Measurements from ENCODE around the gene PAX5. TPM values are rescaled to one million over a fixed set of nuclear protein-coding genes. Genes with fewer than 3 reads are reported as not detected.

The PAX5 gene
- total RNA-seq, 4 donors from 2014 or later = under 0.01 to 0.29 TPM; not detected in 2

DNA sequence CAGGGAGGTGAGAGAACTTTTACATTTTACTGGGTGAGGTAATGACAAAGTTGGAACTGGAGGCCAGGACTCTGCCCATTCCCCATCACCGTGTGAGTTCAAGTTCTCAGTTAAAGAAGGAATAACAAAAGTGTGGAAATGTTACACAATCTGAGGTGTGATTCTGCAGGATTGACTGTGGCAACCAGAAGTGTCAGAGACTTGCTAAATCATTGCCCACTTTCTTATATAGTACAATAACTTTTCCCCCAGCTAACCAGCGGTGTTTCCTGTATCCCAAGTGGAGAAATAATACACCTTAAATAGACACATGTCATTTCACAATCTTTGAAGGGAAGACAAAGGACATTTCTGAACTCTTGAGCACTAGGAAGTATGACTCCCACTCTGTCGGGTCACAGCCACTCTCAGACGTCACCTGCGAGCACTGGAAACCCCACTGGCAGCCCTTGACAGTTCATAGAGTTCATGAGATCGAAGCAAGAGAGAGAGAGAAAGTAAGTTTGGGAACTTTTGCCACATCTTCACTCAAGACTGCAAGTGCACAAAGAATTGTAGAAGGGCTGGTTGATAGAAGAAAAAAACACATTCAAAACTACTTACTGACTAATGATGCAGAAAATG, 28.4 kb downstream of the PAX5 start:
- H3K27ac ChIP-seq = no peak overlapping the region
- no peaks in the 10 kb centered on the region for H3K9me3 ChIP-seq
- H3K36me3 ChIP-seq = no peaks in the 10 kb centered on the region
- H3K4me3 ChIP-seq = no peak overlapping the region
- 43 to 51% methylated on average over 6 of the region's 6 CpGs for WGBS, 2 donors
- DNase-seq = no peak
- intact Hi-C loops (cut with DNase I) = no loop called here
- H3K4me1 ChIP-seq = peaks cover 0 to 9% (median 4%) of the 10 kb centered on the region in 3 donors
- peaks cover 0 to 100% (median 11%) of the 10 kb centered on the region in 4 donors for H3K27me3 ChIP-seq
- TF ChIP-seq CTCF (IDR thresholded peaks at IDR 0.05) (no peak), POLR2A (IDR thresholded peaks at IDR 0.05) (no peak)

DNA sequence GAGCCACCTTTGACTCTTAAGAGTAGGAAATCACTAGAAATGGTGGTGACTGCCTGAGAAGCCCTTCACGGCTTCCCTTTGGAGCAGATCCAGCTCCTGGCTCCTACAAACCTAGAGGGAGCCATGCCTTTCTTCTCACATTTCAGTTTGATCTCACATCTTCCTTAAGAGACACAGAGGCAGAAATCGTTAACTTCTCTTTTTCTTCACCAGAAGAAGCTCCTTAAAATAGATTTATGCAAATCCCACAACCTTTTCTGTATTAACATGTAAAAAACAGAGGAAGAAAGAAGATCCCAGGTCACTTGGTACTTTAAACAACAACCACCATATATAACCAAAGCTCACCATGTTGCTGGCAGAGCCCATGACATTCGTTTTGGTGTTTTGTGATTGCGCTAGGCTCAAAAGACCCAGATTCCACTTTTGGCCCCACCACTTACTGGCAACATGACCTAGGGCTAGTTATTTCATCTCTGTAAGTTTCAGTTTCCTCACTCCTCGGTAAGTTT, 29.6 kb downstream of the PAX5 start:
- no peaks in the 10 kb centered on the region for H3K9me3 ChIP-seq
- no peak overlapping the region for H3K27ac ChIP-seq
- H3K27me3 ChIP-seq = peaks cover 0 to 100% (median 11%) of the 10 kb centered on the region in 4 donors
- H3K4me1 ChIP-seq = peaks cover 0 to 9% (median 4%) of the 10 kb centered on the region in 3 donors
- H3K36me3 ChIP-seq = no peaks in the 10 kb centered on the region
- H3K4me3 ChIP-seq = no peak overlapping the region
- DNase-seq = no peak
- no peak for TF ChIP-seq CTCF (IDR thresholded peaks at IDR 0.05)
- no peak for TF ChIP-seq POLR2A (IDR thresholded peaks at IDR 0.05)
- intact Hi-C loops (cut with DNase I) = no loop called here
- WGBS, 2 donors = 51 to 57% methylated on average over 5 of the region's 5 CpGs

DNA sequence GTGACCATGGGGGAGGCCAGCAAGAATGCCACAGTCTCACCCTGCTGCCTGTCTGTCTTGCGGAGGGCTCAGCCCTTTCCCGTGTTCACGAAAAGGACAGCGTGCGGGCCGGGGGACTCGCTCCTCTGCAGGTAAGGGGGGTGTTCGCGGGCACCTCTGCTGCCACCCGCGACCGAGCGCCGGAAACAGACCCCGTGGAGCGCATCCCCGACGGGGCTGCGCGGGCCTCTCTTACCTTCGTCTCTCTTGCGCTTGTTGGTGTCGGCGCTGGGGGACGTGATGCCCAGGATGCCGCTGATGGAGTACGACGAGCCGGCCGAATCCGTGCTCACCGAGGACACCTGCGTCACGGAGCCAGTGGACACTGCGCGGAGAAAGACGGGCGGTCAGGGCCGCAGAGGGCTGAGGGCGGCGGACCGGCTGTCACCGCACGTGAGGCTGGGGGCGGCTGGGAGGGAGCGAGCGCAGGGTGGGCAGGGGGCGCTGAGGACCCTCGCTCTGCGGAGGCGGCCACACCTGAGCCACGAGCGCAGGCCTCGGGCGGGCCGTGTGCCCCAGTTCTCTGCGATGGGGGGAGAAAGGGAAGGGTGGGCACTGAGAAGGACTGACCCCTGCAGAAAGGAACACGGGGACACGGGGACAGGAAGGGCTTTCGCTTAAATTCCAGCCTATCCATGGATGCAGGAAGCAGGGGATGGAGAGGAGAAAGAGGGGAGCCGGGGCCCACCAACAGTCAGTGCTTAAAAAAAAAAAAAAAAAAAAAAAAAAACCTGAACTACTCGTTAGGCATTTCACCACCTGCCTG, 31.5 kb downstream of the PAX5 start:
- 7 to 15% methylated on average over 3 to 9 of the region's 62 CpGs for WGBS, 2 donors
- H3K27me3 ChIP-seq = peaks cover 0 to 99% (median 11%) of the 10 kb centered on the region in 4 donors
- peak overlapping the region in 1 of 4 donors; percentile 28 for H3K4me3 ChIP-seq
- intact Hi-C loops (cut with DNase I) = no loop called here
- DNase-seq = no peak
- H3K9me3 ChIP-seq = no peaks in the 10 kb centered on the region
- TF ChIP-seq CTCF (IDR thresholded peaks at IDR 0.05) = no peak
- no peak for TF ChIP-seq POLR2A (IDR thresholded peaks at IDR 0.05)
- H3K36me3 ChIP-seq = no peaks in the 10 kb centered on the region
- H3K4me1 ChIP-seq = peaks cover 0 to 9% (median 4%) of the 10 kb centered on the region in 3 donors
- H3K27ac ChIP-seq = no peak overlapping the region

DNA sequence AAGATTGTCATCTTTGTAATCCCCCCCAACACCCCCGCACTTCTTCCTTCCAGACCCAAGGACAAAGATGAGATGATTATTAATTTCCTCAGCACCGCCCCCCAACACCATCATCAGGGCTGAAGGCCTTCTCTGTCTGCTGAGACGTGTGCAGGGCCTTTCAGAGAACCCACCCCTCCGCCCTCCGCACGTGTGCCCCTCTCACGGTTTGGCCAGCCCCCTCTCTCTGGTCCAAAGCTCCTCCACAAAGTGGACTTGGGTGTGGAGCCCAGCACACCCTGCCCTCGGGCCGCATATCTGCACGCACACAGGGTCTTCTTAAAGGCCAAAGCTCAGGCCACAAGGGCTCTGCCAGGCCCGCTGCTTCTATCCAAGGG, 32.0 kb downstream of the PAX5 start:
- H3K36me3 ChIP-seq = no peaks in the 10 kb centered on the region
- H3K4me1 ChIP-seq = peaks cover 0 to 9% (median 4%) of the 10 kb centered on the region in 3 donors
- peaks cover 0 to 99% (median 11%) of the 10 kb centered on the region in 4 donors for H3K27me3 ChIP-seq
- no peak overlapping the region for H3K4me3 ChIP-seq
- no peak overlapping the region for H3K27ac ChIP-seq
- no peak for DNase-seq
- intact Hi-C loops (cut with DNase I) = no loop called here
- WGBS, 2 donors = 28 to 33% methylated on average over 8 of the region's 11 CpGs
- TF ChIP-seq CTCF (IDR thresholded peaks at IDR 0.05) (no peak), POLR2A (IDR thresholded peaks at IDR 0.05) (no peak)
- no peaks in the 10 kb centered on the region for H3K9me3 ChIP-seq

DNA sequence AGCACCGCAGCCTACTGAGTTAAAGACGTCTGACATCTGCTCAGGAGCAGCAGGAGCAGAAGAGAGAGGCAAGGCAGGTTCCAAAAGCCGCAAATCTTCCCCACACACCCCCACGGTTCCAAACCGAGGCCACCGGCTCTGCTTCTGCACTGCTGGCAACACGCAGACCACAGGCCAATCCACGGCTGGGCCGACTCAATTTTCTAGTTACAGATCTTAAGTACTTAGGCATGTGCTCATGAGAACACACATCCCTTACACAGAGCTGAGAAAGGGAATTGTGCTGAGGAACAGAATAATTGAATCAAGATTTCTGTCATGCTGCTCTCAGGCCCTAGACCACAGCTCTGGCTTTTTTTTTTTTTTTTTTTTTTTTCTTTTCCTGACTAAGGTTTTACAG, 32.6 kb downstream of the PAX5 start:
- no peak overlapping the region for H3K27ac ChIP-seq
- H3K9me3 ChIP-seq = no peaks in the 10 kb centered on the region
- H3K4me1 ChIP-seq = peaks cover 0 to 9% (median 4%) of the 10 kb centered on the region in 3 donors
- intact Hi-C loops (cut with DNase I) = no loop called here
- 65 to 72% methylated on average over 9 of the region's 9 CpGs for WGBS, 2 donors
- peaks cover 0 to 99% (median 11%) of the 10 kb centered on the region in 4 donors for H3K27me3 ChIP-seq
- no peaks in the 10 kb centered on the region for H3K36me3 ChIP-seq
- TF ChIP-seq CTCF (IDR thresholded peaks at IDR 0.05) (no peak), POLR2A (IDR thresholded peaks at IDR 0.05) (no peak)
- DNase-seq = no peak
- H3K4me3 ChIP-seq = no peak overlapping the region

Measured in esophagus squamous epithelium (tissue), 5 donors.